A673 (cell line): ENCODE measurements around the gene CSNK2A1. TPM values are rescaled to one million over a fixed set of nuclear protein-coding genes. Genes with fewer than 3 reads are reported as not detected.

ENCODE experiments used
- BruUV-seq: library from RNA; stranded (reverse); fragments of 400-500 nt; replicated peaks from 2 replicates; lab custom pipeline; 2021; lab: Mats Ljungman, UMichigan
- CTCF ChIA-PET: fragments of 300-600 bp; sonication (Branson Sonifier 250); formaldehyde crosslinking; loops from one replicate; lab custom pipeline; 2022; ENCODE audit warnings: antibody characterized with exemption; lab: Charles Lee
- POLR2A ChIA-PET: fragments of 300-600 bp; sonication (Branson Sonifier 250); formaldehyde crosslinking; loops from one replicate; lab custom pipeline; 2022; ENCODE audit warnings: antibody characterized with exemption; ENCODE audit not compliant: low non-redundant PET; lab: Charles Lee
- DNase-seq: peaks from one replicate; pipeline ENCODE4 v3.0.0-alpha.2; 2015; ENCODE audit warnings: low spot score
- H3K27ac ChIP-seq: fragments of 200-600 bp; sonication (generic); 2 replicates; pipeline ENCODE4 v1.5.1; 2016; ENCODE audit warnings: mixed run types, low read depth, mild to moderate bottlenecking, mixed read lengths, antibody characterized with exemption, low read length; ENCODE audit not compliant: poor library complexity, severe bottlenecking
- H3K27me3 ChIP-seq: fragments of 200-600 bp; sonication (generic); replicated peaks from 2 replicates; pipeline ENCODE4 v1.6.1; 2017; ENCODE audit warnings: mixed run types, low read depth, mild to moderate bottlenecking, mixed read lengths, antibody characterized with exemption, low read length; ENCODE audit not compliant: insufficient read depth, poor library complexity
- H3K36me3 ChIP-seq: fragments of 200-600 bp; sonication (generic); 2 replicates; pipeline ENCODE4 v1.6.1; 2016; ENCODE audit warnings: mixed run types, mild to moderate bottlenecking, mixed read lengths, antibody characterized with exemption, low read length; ENCODE audit not compliant: insufficient read depth, poor library complexity, severe bottlenecking
- H3K4me1 ChIP-seq: fragments of 200-600 bp; sonication (generic); 2 replicates; pipeline ENCODE4 v1.6.1; 2017; ENCODE audit warnings: mixed run types, mild to moderate bottlenecking, mixed read lengths, antibody characterized with exemption, low read length; ENCODE audit not compliant: insufficient read depth, poor library complexity, severe bottlenecking
- H3K4me3 ChIP-seq: fragments of 200-600 bp; sonication (generic); 2 replicates; pipeline ENCODE4 v1.5.1; 2016; ENCODE audit warnings: low read depth, mixed run types, mild to moderate bottlenecking, mixed read lengths, low read length; ENCODE audit not compliant: poor library complexity, severe bottlenecking
- H3K9me3 ChIP-seq: fragments of 200-600 bp; sonication (generic); 2 replicates; pipeline ENCODE4 v1.6.1; 2016; ENCODE audit warnings: mixed run types, low read depth, mild to moderate bottlenecking, mixed read lengths, antibody characterized with exemption, low read length; ENCODE audit not compliant: poor library complexity, severe bottlenecking
- EZH2 ChIP-seq: fragments of 200-600 bp; sonication (generic); IDR thresholded peaks from 2 replicates; pipeline ENCODE4 v1.6.1; 2017; ENCODE audit warnings: borderline replicate concordance, low read depth, mild to moderate bottlenecking, mixed read lengths, antibody characterized with exemption, low read length; ENCODE audit not compliant: poor library complexity, severe bottlenecking
- intact Hi-C: fragments of 100-400 bp; cut with micrococcal nuclease; formaldehyde crosslinking; loops from one replicate; pipeline ENCODE4 v1.10.0; 2022; ENCODE audit not compliant: unreplicated experiment
- total RNA-seq: library from RNA; stranded (reverse); gene quantifications from 2 replicates; pipeline ENCODE4 v1.2.3, GENCODE V29; 2021
- TF ChIP-seq, protein P1 (sequence below): fragments of 300-800, 200-600 bp; sonication (generic); conservative IDR thresholded peaks from 2 replicates; pipeline ENCODE4 v1.5.1; 2017; ENCODE audit warnings: low read depth, mild to moderate bottlenecking, antibody characterized with exemption, low read length, moderate library complexity, mixed read lengths

CSNK2A1 gene
- total RNA-seq, 1 experiment from 2014 or later: 233 TPM

DNA sequence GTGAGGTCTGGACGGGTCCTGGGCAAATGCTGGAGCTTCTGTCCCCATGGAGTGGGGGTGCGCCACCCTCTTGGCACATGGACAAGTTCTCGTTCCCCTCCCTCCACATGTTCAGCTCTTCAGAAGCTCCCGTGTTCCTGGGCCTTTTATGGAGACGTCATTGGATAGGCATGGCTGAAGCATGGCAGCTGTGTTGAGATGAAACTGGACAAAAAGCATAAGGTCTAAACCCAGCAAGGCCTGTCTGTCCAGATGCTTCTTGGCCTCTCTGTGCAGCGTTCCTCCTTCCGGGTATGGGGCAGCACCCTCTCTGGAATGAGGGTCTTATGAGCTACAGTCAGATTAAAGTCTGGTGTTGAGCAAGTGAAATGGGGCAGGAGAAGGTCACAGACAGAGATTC is 108.0 kb downstream of the CSNK2A1 start:
- POLR2A ChIA-PET: interaction anchor here (0.5 kb wide), 1 partner anchor 85 kb away, joined by 7 read pairs; no protein-coding TSS in a partner anchor

GRCh38 chr20:434661-435419 is 108.8 kb downstream of the CSNK2A1 start:
- BruUV-seq: no TSS peak
- POLR2A ChIA-PET: interaction anchor here (0.5 kb wide), 1 partner anchor 84 kb away, joined by 7 read pairs; no protein-coding TSS in a partner anchor
- intact Hi-C loops: no loop called here
- Histone ChIP-seq H3K27ac (no peak overlapping the region), H3K9me3 (no peaks in the 10 kb centered on the region), H3K27me3 (no peaks in the 10 kb centered on the region), H3K4me1 (no peaks in the 10 kb centered on the region), H3K4me3 (no peak overlapping the region), H3K36me3 (peaks cover 48% of the 10 kb centered on the region)
- TF ChIP-seq EZH2: no peak
- TF ChIP-seq, protein P1, sequence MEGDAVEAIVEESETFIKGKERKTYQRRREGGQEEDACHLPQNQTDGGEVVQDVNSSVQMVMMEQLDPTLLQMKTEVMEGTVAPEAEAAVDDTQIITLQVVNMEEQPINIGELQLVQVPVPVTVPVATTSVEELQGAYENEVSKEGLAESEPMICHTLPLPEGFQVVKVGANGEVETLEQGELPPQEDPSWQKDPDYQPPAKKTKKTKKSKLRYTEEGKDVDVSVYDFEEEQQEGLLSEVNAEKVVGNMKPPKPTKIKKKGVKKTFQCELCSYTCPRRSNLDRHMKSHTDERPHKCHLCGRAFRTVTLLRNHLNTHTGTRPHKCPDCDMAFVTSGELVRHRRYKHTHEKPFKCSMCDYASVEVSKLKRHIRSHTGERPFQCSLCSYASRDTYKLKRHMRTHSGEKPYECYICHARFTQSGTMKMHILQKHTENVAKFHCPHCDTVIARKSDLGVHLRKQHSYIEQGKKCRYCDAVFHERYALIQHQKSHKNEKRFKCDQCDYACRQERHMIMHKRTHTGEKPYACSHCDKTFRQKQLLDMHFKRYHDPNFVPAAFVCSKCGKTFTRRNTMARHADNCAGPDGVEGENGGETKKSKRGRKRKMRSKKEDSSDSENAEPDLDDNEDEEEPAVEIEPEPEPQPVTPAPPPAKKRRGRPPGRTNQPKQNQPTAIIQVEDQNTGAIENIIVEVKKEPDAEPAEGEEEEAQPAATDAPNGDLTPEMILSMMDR: no peak
- CTCF ChIA-PET: no interaction called here
- DNase-seq: no peak

More for the DNA sequence above, 108.0 kb downstream of the CSNK2A1 start:
- Histone ChIP-seq H3K4me3 (no peak overlapping the region), H3K9me3 (no peaks in the 10 kb centered on the region), H3K4me1 (no peaks in the 10 kb centered on the region), H3K27ac (no peak overlapping the region), H3K27me3 (no peaks in the 10 kb centered on the region), H3K36me3 (peaks cover 55% of the 10 kb centered on the region)
- DNase-seq: no peak
- no TSS peak for BruUV-seq
- intact Hi-C loops: no loop called here
- CTCF ChIA-PET: no interaction called here
- no peak for TF ChIP-seq EZH2
- TF ChIP-seq, protein P1: no peak

DNA sequence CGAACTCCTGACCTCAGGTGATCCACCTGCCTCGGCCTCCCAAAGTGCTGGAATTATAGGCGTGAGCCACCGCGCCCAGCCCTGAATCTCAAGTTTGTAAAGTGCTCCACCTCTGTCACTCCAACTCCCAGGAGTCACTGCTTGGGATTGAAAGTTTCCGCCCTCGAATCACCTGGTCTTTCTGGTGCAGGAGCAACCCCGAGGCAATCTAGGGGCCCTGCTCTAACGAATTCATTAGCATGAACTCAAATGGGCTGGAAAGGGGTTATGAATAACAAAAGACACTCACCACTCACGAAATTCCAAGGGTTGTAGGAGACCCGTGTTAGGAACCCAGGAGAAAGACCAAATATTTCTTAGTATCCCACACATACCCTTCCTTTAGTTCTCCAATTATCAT is 109.4 kb downstream of the CSNK2A1 start:
- TF ChIP-seq EZH2: no peak
- TF ChIP-seq, protein P1: no peak
- no peak overlapping the region for H3K4me3 ChIP-seq
- CTCF ChIA-PET: no interaction called here
- POLR2A ChIA-PET: no interaction called here
- intact Hi-C loops: no loop called here
- H3K27ac ChIP-seq: no peak overlapping the region
- no peaks in the 10 kb centered on the region for H3K4me1 ChIP-seq
- peaks cover 45% of the 10 kb centered on the region for H3K36me3 ChIP-seq
- no peak for DNase-seq
- no peaks in the 10 kb centered on the region for H3K27me3 ChIP-seq
- BruUV-seq: no TSS peak
- H3K9me3 ChIP-seq: no peaks in the 10 kb centered on the region
